HepG2 (cell line): ENCODE results near the gene DOCK1.

Source experiments
- CEBPB ChIP-seq: IDR thresholded peaks from 2 replicates; pipeline ENCODE4 v1.6.1; 2011; ENCODE audit warnings: low read depth, low read length, improper control_type of control experiment, borderline replicate concordance
- FOXJ3 ChIP-seq: sonication (generic); formaldehyde crosslinking; IDR thresholded peaks from 2 replicates; pipeline ENCODE4 v1.4.0; 2020; ENCODE audit warnings: missing genetic modification reagents, mild to moderate bottlenecking, borderline replicate concordance
- FOXP1 ChIP-seq, 2 experiments: fragments of 450-650 bp in 1 of 2; IDR thresholded peaks; 2 replicates each; pipeline ENCODE4 v1.6.1; 2017 to 2018; ENCODE audit warnings: antibody characterized with exemption in 1 of 2
- MYNN ChIP-seq: sonication (generic); formaldehyde crosslinking; IDR thresholded peaks from 2 replicates; pipeline ENCODE4 v1.4.0; 2020; ENCODE audit warnings: mild to moderate bottlenecking, low read depth, missing genetic modification reagents
- POLR2AphosphoS5 ChIP-seq: IDR thresholded peaks from 2 replicates; pipeline ENCODE4 v1.6.1; 2012; ENCODE audit warnings: low read depth, low read length
- SP1 ChIP-seq, 2 experiments: fragments of 450-650 bp in 1 of 2; sonication (generic) in 1 of 2; formaldehyde crosslinking in 1 of 2; IDR thresholded peaks; 2 replicates each; pipeline versions ENCODE4 v1.4.0 to v1.6.1; 2016 to 2020; ENCODE audit warnings: missing genetic modification reagents in 1 of 2
- SUZ12 ChIP-seq: fragments of 150-350 bp; IDR thresholded peaks from 2 replicates; pipeline ENCODE4 v1.6.1; 2014; ENCODE audit warnings: low read depth, low read length
- ZNF552 ChIP-seq: sonication (generic); formaldehyde crosslinking; IDR thresholded peaks from 2 replicates; pipeline ENCODE4 v1.9.0; 2022; ENCODE audit warnings: missing genetic modification reagents, mild to moderate bottlenecking, borderline replicate concordance
- ZNF850 ChIP-seq: sonication (generic); formaldehyde crosslinking; conservative IDR thresholded peaks from 2 replicates; pipeline ENCODE4 v1.9.0; 2021; ENCODE audit warnings: mild to moderate bottlenecking, missing genetic modification reagents
- TF ChIP-seq, protein P1 (sequence below): sonication (generic); formaldehyde crosslinking; IDR thresholded peaks from 2 replicates; pipeline ENCODE4 v1.5.0; 2020; ENCODE audit warnings: mild to moderate bottlenecking, missing genetic modification reagents, moderate library complexity
- TF ChIP-seq, protein P2 (sequence below): sonication (generic); formaldehyde crosslinking; IDR thresholded peaks from 2 replicates; pipeline ENCODE4 v1.4.0; 2020; ENCODE audit warnings: missing genetic modification reagents

DNA sequence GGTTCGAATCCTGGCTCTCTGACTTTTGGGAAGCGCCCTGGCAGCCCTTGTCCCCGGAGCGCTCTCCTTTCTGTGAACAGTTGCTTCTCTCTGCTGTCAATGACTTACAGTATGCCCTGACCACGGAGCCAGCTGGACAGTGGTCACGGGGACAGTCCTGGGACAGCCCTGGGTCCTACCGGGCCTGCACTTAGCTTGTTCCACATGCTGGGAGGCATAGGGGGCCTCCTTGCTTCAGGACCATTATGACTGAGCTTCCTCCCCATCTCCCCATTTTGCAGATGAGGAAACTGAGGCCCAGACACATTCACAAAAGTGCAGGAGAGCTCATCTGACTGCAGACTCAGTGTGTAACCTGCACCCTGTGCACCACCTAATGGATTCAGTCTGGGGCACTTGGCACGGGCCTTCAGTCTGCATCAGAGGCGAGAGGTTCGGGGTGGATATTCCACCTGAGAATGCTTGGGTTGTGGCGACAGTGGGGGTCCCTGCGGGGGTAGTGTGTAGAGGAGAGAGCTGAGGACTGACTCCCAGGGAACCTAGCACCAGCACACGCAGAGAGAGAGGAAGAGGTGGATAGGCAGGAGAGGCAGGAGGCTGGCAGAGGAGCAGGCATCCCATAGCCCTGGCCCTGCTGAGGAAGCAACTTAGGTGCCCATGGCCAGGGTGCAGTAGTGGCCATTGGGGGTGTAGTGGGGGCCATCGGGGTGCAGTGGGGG is 1.6 kb downstream of the DOCK1 start:
- TF ChIP-seq ZNF850 (CRISPR knock-in tag) (no peak), FOXP1 (IDR thresholded peaks at IDR 0.05) (no peak), FOXP1 (CRISPR knock-in tag; IDR thresholded peaks at IDR 0.05) (no peak), SP1 (IDR thresholded peaks at IDR 0.05) (no peak), SP1 (CRISPR knock-in tag; IDR thresholded peaks at IDR 0.05) (no peak), SUZ12 (no peak), POLR2AphosphoS5 (no peak), ZNF552 (CRISPR knock-in tag) (no peak), MYNN (CRISPR knock-in tag) (no peak), FOXJ3 (CRISPR knock-in tag) (no peak), CEBPB (no peak)
- TF ChIP-seq, protein P1, sequence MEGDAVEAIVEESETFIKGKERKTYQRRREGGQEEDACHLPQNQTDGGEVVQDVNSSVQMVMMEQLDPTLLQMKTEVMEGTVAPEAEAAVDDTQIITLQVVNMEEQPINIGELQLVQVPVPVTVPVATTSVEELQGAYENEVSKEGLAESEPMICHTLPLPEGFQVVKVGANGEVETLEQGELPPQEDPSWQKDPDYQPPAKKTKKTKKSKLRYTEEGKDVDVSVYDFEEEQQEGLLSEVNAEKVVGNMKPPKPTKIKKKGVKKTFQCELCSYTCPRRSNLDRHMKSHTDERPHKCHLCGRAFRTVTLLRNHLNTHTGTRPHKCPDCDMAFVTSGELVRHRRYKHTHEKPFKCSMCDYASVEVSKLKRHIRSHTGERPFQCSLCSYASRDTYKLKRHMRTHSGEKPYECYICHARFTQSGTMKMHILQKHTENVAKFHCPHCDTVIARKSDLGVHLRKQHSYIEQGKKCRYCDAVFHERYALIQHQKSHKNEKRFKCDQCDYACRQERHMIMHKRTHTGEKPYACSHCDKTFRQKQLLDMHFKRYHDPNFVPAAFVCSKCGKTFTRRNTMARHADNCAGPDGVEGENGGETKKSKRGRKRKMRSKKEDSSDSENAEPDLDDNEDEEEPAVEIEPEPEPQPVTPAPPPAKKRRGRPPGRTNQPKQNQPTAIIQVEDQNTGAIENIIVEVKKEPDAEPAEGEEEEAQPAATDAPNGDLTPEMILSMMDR (CRISPR knock-in tag) = no peak
- TF ChIP-seq, protein P2, sequence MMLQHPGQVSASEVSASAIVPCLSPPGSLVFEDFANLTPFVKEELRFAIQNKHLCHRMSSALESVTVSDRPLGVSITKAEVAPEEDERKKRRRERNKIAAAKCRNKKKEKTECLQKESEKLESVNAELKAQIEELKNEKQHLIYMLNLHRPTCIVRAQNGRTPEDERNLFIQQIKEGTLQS (CRISPR knock-in tag) = no peak
